Astrocyte (in vitro differentiated cells and primary cell): ENCODE data around the gene TIMM22. TPM values are rescaled to one million over a fixed set of nuclear protein-coding genes. Genes with fewer than 3 reads are reported as not detected.

ENCODE experiments used
- DNase-seq: peaks from one replicate; pipeline ENCODE4 v3.0.0-alpha.2; 2010; ENCODE audit warnings: low read depth
- FAIRE-seq: peaks from 2 replicates; lab custom pipeline; 2011; peaks lifted over from hg19 to GRCh38; lab: Jason Lieb, UNC
- H2AFZ ChIP-seq: 2 replicates; pipeline ENCODE4 v1.6.0; 2012; ENCODE audit warnings: low read depth, low read length, inconsistent platforms
- H3K27ac ChIP-seq: 2 replicates; pipeline ENCODE4 v1.5.1; 2011; ENCODE audit warnings: low read depth, low read length, inconsistent platforms
- H3K27me3 ChIP-seq: 2 replicates; pipeline ENCODE4 v1.6.0; 2011; ENCODE audit warnings: low read length, inconsistent platforms; ENCODE audit not compliant: insufficient read depth
- H3K36me3 ChIP-seq: 2 replicates; pipeline ENCODE4 v1.5.1; 2011; ENCODE audit warnings: low read length, inconsistent platforms; ENCODE audit not compliant: insufficient read depth
- H3K4me1 ChIP-seq: 2 replicates; pipeline ENCODE4 v1.5.1; 2011; ENCODE audit warnings: low read length, inconsistent platforms; ENCODE audit not compliant: insufficient read depth
- H3K4me2 ChIP-seq: 2 replicates; pipeline ENCODE4 v1.6.0; 2012; ENCODE audit warnings: low read length, inconsistent platforms
- H3K4me3 ChIP-seq: 2 replicates; pipeline ENCODE4 v1.5.1; 2011; ENCODE audit warnings: low read depth, mild to moderate bottlenecking, low read length, inconsistent platforms; ENCODE audit not compliant: insufficient read depth
- H3K79me2 ChIP-seq: 2 replicates; pipeline ENCODE4 v1.6.0; 2012; ENCODE audit warnings: mild to moderate bottlenecking, low read length, inconsistent platforms; ENCODE audit not compliant: insufficient read depth
- H3K9ac ChIP-seq: 2 replicates; pipeline ENCODE4 v1.6.0; 2012; ENCODE audit warnings: mild to moderate bottlenecking, low read length, inconsistent platforms
- H3K9me3 ChIP-seq: 2 replicates; pipeline ENCODE4 v1.5.1; 2012; ENCODE audit warnings: low read depth, mild to moderate bottlenecking, low read length, inconsistent platforms; ENCODE audit not compliant: insufficient read depth
- H4K20me1 ChIP-seq: 2 replicates; pipeline ENCODE4 v1.6.0; 2012; ENCODE audit warnings: low read length, inconsistent platforms; ENCODE audit not compliant: insufficient read depth
- H3K27ac Mint-ChIP-seq: one replicate; pipeline ENCODE4 v1.8.0; 2021; ENCODE audit warnings: mild to moderate bottlenecking, mixed read lengths; ENCODE audit not compliant: unreplicated experiment
- H3K27me3 Mint-ChIP-seq: one replicate; pipeline ENCODE4 v1.8.0; 2021; ENCODE audit warnings: low read depth, mixed read lengths; ENCODE audit not compliant: unreplicated experiment
- H3K36me3 Mint-ChIP-seq: one replicate; pipeline ENCODE4 v1.8.0; 2021; ENCODE audit warnings: low read depth, mixed read lengths; ENCODE audit not compliant: unreplicated experiment
- H3K4me1 Mint-ChIP-seq: one replicate; pipeline ENCODE4 v1.8.0; 2021; ENCODE audit warnings: low read depth, mixed read lengths; ENCODE audit not compliant: unreplicated experiment
- H3K4me3 Mint-ChIP-seq: one replicate; pipeline ENCODE4 v1.8.0; 2021; ENCODE audit warnings: mild to moderate bottlenecking, moderate library complexity, mixed read lengths; ENCODE audit not compliant: unreplicated experiment
- H3K9me3 Mint-ChIP-seq: one replicate; pipeline ENCODE4 v1.8.0; 2021; ENCODE audit warnings: mild to moderate bottlenecking, mixed read lengths; ENCODE audit not compliant: unreplicated experiment
- EZH2 ChIP-seq: IDR thresholded peaks from 2 replicates; pipeline ENCODE4 v1.6.1; 2012; ENCODE audit warnings: mild to moderate bottlenecking, low read length, inconsistent platforms; ENCODE audit not compliant: insufficient read depth
- total RNA-seq: library from RNA; stranded (reverse); gene quantifications from 2 replicates; pipeline ENCODE4 v1.2.1, GENCODE V29; 2021
- TF ChIP-seq, protein P1 (sequence below): IDR thresholded peaks from 2 replicates; pipeline ENCODE4 v1.5.1; 2011; ENCODE audit warnings: low read depth, mild to moderate bottlenecking, inconsistent platforms, low read length, moderate library complexity; ENCODE audit not compliant: insufficient read depth

Gene TIMM22
- total RNA-seq, 1 donor from 2014 or later, result 20.0 TPM

DNA sequence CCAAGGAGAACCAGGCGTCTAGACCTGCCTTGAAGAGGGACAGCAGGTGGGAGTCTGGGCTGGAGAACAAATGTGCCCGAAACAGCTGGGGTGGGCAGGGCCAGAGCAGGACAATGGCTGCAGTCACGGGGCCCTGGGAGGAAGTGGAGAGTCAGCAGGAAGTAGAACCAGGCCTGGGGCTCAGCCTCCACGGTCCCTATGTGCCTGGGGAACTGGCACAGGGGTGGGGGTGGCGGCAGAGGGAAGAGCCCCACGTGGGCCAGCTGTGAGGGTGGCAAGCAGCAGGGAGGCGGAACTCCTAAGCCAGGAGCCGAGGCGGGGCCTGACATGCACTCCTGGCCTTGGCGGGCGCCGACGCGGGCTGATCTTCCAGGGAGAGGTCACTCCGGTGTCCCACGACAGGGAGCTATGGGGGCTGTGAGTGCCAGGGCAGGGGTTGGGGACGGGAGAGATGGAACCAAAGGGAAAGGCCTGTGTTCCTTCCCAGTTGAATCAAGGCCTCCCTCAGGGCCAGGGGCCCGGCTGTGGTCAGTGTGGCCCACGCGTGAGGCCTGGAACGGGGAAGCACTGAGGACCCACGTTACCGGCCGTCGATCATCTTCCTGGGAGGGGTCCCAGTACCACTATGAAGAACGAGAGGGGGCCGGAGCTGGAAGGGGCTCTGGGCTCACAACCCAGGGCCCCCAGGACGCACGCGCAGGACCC lies 42.7 kb downstream of the TIMM22 start:
- Mint-ChIP-seq H3K4me1 (no peaks in the 10 kb centered on the region), H3K4me3 (no peak overlapping the region), H3K27ac (no peak overlapping the region), H3K9me3 (peaks cover 3% of the 10 kb centered on the region), H3K36me3 (peaks cover 11% of the 10 kb centered on the region), H3K27me3 (no peaks in the 10 kb centered on the region)
- H3K9ac ChIP-seq, result no peak overlapping the region
- H3K4me3 ChIP-seq, result no peak overlapping the region
- peaks cover 10% of the 10 kb centered on the region for H3K79me2 ChIP-seq
- H3K9me3 ChIP-seq, result peaks cover 4% of the 10 kb centered on the region
- no peaks in the 10 kb centered on the region for H3K27me3 ChIP-seq
- TF ChIP-seq, protein P1, sequence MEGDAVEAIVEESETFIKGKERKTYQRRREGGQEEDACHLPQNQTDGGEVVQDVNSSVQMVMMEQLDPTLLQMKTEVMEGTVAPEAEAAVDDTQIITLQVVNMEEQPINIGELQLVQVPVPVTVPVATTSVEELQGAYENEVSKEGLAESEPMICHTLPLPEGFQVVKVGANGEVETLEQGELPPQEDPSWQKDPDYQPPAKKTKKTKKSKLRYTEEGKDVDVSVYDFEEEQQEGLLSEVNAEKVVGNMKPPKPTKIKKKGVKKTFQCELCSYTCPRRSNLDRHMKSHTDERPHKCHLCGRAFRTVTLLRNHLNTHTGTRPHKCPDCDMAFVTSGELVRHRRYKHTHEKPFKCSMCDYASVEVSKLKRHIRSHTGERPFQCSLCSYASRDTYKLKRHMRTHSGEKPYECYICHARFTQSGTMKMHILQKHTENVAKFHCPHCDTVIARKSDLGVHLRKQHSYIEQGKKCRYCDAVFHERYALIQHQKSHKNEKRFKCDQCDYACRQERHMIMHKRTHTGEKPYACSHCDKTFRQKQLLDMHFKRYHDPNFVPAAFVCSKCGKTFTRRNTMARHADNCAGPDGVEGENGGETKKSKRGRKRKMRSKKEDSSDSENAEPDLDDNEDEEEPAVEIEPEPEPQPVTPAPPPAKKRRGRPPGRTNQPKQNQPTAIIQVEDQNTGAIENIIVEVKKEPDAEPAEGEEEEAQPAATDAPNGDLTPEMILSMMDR, result no peak
- no peak for TF ChIP-seq EZH2
- H3K36me3 ChIP-seq, result peaks cover 5% of the 10 kb centered on the region
- no peak for FAIRE-seq
- no peaks in the 10 kb centered on the region for H3K4me1 ChIP-seq
- no peak overlapping the region for H2AFZ ChIP-seq
- H4K20me1 ChIP-seq, result peaks cover 60% of the 10 kb centered on the region
- H3K27ac ChIP-seq, result no peak overlapping the region
- H3K4me2 ChIP-seq, result no peak overlapping the region
- no peak for DNase-seq

DNA sequence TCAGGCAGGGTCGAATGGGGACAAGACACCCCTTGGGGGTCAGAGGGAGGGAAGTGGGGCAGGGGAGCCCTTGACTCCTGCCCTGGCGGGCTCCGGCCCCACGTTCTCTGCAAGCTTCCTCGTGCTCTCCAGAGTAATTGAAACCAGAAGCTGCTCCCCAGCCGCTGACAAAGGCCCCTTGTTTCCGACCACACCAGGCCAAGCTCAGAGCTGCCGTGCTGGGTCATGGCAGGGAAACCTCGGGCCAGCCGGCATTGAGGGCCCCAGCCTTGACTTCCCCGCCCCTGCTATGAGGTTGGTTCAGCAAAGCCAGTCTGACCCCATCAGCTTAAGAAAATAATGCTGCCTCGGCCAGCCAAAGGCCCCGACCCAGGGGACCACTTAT lies 43.3 kb downstream of the TIMM22 start:
- H3K4me1 ChIP-seq, result no peaks in the 10 kb centered on the region
- Mint-ChIP-seq H3K27me3 (no peaks in the 10 kb centered on the region), H3K4me1 (no peaks in the 10 kb centered on the region), H3K36me3 (peaks cover 11% of the 10 kb centered on the region), H3K9me3 (peaks cover 3% of the 10 kb centered on the region), H3K4me3 (no peak overlapping the region), H3K27ac (no peak overlapping the region)
- FAIRE-seq, result no peak
- no peaks in the 10 kb centered on the region for H3K27me3 ChIP-seq
- H3K9me3 ChIP-seq, result peaks cover 4% of the 10 kb centered on the region
- peaks cover 5% of the 10 kb centered on the region for H3K36me3 ChIP-seq
- no peak overlapping the region for H2AFZ ChIP-seq
- no peak for DNase-seq
- peaks cover 10% of the 10 kb centered on the region for H3K79me2 ChIP-seq
- TF ChIP-seq, protein P1, result no peak
- TF ChIP-seq EZH2, result no peak
- no peak overlapping the region for H3K9ac ChIP-seq
- H3K4me3 ChIP-seq, result no peak overlapping the region
- H3K4me2 ChIP-seq, result no peak overlapping the region
- no peak overlapping the region for H3K27ac ChIP-seq
- H4K20me1 ChIP-seq, result peaks cover 57% of the 10 kb centered on the region

DNA sequence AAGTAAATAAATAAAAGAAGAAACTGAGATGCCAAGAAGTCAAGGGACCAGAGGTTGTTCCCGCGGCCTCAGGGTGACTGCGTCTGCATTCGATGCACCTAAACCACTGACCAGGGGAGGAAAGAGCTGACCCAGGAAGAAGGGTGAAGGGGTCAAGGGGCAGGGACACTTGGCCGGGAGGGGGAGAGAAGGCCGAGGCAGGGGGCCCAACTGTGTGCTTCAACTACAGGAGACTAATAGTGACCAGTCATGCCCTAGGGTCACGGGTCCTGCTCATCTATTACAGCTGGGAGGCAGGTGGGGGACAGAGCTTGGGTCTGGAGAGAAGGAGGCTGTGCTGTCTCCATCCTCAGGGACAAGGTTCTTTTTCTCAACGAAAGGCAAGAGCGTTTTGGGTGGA lies 44.8 kb downstream of the TIMM22 start:
- Histone ChIP-seq H2AFZ (no peak overlapping the region), H4K20me1 (peaks cover 54% of the 10 kb centered on the region), H3K9ac (no peak overlapping the region), H3K9me3 (peaks cover 4% of the 10 kb centered on the region), H3K27ac (no peak overlapping the region), H3K27me3 (no peaks in the 10 kb centered on the region), H3K4me3 (no peak overlapping the region), H3K79me2 (peaks cover 10% of the 10 kb centered on the region), H3K4me1 (no peaks in the 10 kb centered on the region), H3K36me3 (peaks cover 5% of the 10 kb centered on the region), H3K4me2 (no peak overlapping the region)
- no peaks in the 10 kb centered on the region for H3K27me3 Mint-ChIP-seq
- DNase-seq (no peak), FAIRE-seq (no peak)
- no peaks in the 10 kb centered on the region for H3K4me1 Mint-ChIP-seq
- peaks cover 11% of the 10 kb centered on the region for H3K36me3 Mint-ChIP-seq
- TF ChIP-seq, protein P1, result no peak
- TF ChIP-seq EZH2, result no peak
- H3K9me3 Mint-ChIP-seq, result peaks cover 3% of the 10 kb centered on the region
- H3K27ac Mint-ChIP-seq, result no peak overlapping the region
- no peak overlapping the region for H3K4me3 Mint-ChIP-seq
